BLaER1 treated with 17β-estradiol and CSF1 and Interleukin-3, amounts not matched to agents 10 nM and 100 nM (cell line): Measurements from ENCODE around the gene ZEB1.

ENCODE experiments used
- H3K27ac ChIP-seq, 11 experiments: shearing (Covaris generic); formaldehyde crosslinking; 2 replicates each; pipeline ENCODE4 v1.8.1; 2022
- H3K27me3 ChIP-seq, 11 experiments: shearing (Covaris generic); formaldehyde crosslinking; 2 replicates each; pipeline ENCODE4 v1.8.1; 2022
- H3K36me3 ChIP-seq, 11 experiments: shearing (Covaris generic); formaldehyde crosslinking; 2 replicates each; pipeline ENCODE4 v1.8.1; 2022
- H3K4me1 ChIP-seq, 10 experiments: shearing (Covaris generic); formaldehyde crosslinking; 2 replicates each; pipeline ENCODE4 v1.8.1; 2022
- H3K4me2 ChIP-seq, 11 experiments: shearing (Covaris generic); formaldehyde crosslinking; 2 replicates each; pipeline ENCODE4 v1.8.1; 2022
- H3K4me3 ChIP-seq, 10 experiments: shearing (Covaris generic); formaldehyde crosslinking; 2 replicates each; pipeline ENCODE4 v1.8.1; 2022
- H3K9ac ChIP-seq, 11 experiments: shearing (Covaris generic); formaldehyde crosslinking; 2 replicates each; pipeline ENCODE4 v1.8.1; 2022
- H3K9me3 ChIP-seq, 11 experiments: shearing (Covaris generic); formaldehyde crosslinking; replicated peaks in 1 of 11; 2 replicates each; pipeline ENCODE4 v1.8.1; 2022
- H4K20me1 ChIP-seq, 11 experiments: shearing (Covaris generic); formaldehyde crosslinking; 2 replicates each; pipeline ENCODE4 v1.8.1; 2022
- Cebpa-rat ChIP-seq, 11 experiments: shearing (Covaris generic); IDR thresholded peaks; 2 replicates each; pipeline ENCODE4 v1.8.1; 2022

Gene ZEB1

GRCh38 chr10:31322647-31323046, 3.6 kb downstream of the ZEB1 start:
- H3K27me3 ChIP-seq = peaks cover 46 to 65% (median 53%) of the 10 kb centered on the region in 11 experiments
- no peak for TF ChIP-seq Cebpa-rat (IDR thresholded peaks at IDR 0.05)
- H3K27ac ChIP-seq = no peak overlapping the region
- H3K4me3 ChIP-seq = no peak overlapping the region
- H3K9me3 ChIP-seq = no peaks in the 10 kb centered on the region
- peaks cover 11 to 26% (median 18%) of the 10 kb centered on the region in 10 experiments; a peak in 17 of 20 replicates for H3K4me1 ChIP-seq
- H3K36me3 ChIP-seq = no peaks in the 10 kb centered on the region
- peaks cover 0 to 43% (median 0%) of the 10 kb centered on the region in 11 experiments; a peak in 9 of 22 replicates for H4K20me1 ChIP-seq
- H3K4me2 ChIP-seq = no peak overlapping the region
- no peak overlapping the region for H3K9ac ChIP-seq

- no peaks in the 10 kb centered on the region for H3K36me3 ChIP-seq
- TF ChIP-seq Cebpa-rat (IDR thresholded peaks at IDR 0.05) = no peak
- H3K4me3 ChIP-seq = no peak overlapping the region
- H3K9me3 ChIP-seq = no peaks in the 10 kb centered on the region
- H3K27ac ChIP-seq = no peak overlapping the region
- H3K27me3 ChIP-seq = no peaks in the 10 kb centered on the region
- no peaks in the 10 kb centered on the region for H3K4me1 ChIP-seq
- no peaks in the 10 kb centered on the region for H4K20me1 ChIP-seq
- no peak overlapping the region for H3K9ac ChIP-seq
- H3K4me2 ChIP-seq = no peak overlapping the region
Observed at GRCh38 chr10:31340343-31340742, 21.3 kb downstream of the ZEB1 start.

GRCh38 chr10:31341552-31341951, 22.5 kb downstream of the ZEB1 start:
- H3K9ac ChIP-seq = no peak overlapping the region
- no peak overlapping the region for H3K4me2 ChIP-seq
- H3K4me1 ChIP-seq = no peaks in the 10 kb centered on the region
- no peaks in the 10 kb centered on the region for H3K9me3 ChIP-seq
- no peaks in the 10 kb centered on the region for H3K36me3 ChIP-seq
- no peak for TF ChIP-seq Cebpa-rat (IDR thresholded peaks at IDR 0.05)
- no peaks in the 10 kb centered on the region for H4K20me1 ChIP-seq
- H3K4me3 ChIP-seq = no peak overlapping the region
- H3K27ac ChIP-seq = no peak overlapping the region
- no peaks in the 10 kb centered on the region for H3K27me3 ChIP-seq

GRCh38 chr10:31343009-31343408, 24.0 kb downstream of the ZEB1 start:
- no peaks in the 10 kb centered on the region for H3K9me3 ChIP-seq
- H3K27ac ChIP-seq = no peak overlapping the region
- TF ChIP-seq Cebpa-rat (IDR thresholded peaks at IDR 0.05) = no peak
- no peak overlapping the region for H3K9ac ChIP-seq
- no peak overlapping the region for H3K4me2 ChIP-seq
- no peaks in the 10 kb centered on the region for H3K27me3 ChIP-seq
- no peaks in the 10 kb centered on the region for H3K4me1 ChIP-seq
- no peaks in the 10 kb centered on the region for H4K20me1 ChIP-seq
- H3K4me3 ChIP-seq = no peak overlapping the region
- H3K36me3 ChIP-seq = no peaks in the 10 kb centered on the region

- H4K20me1 ChIP-seq = no peaks in the 10 kb centered on the region
- no peak overlapping the region for H3K4me2 ChIP-seq
- H3K4me3 ChIP-seq = no peak overlapping the region
- H3K9ac ChIP-seq = no peak overlapping the region
- no peaks in the 10 kb centered on the region for H3K4me1 ChIP-seq
- no peak overlapping the region for H3K27ac ChIP-seq
- H3K36me3 ChIP-seq = no peaks in the 10 kb centered on the region
- TF ChIP-seq Cebpa-rat (IDR thresholded peaks at IDR 0.05) = no peak
- H3K9me3 ChIP-seq = no peaks in the 10 kb centered on the region
- H3K27me3 ChIP-seq = no peaks in the 10 kb centered on the region
Observed at GRCh38 chr10:31343551-31343950, 24.5 kb downstream of the ZEB1 start.

GRCh38 chr10:31345886-31346285, 26.9 kb downstream of the ZEB1 start:
- H3K4me2 ChIP-seq = no peak overlapping the region
- H3K9ac ChIP-seq = no peak overlapping the region
- no peaks in the 10 kb centered on the region for H3K27me3 ChIP-seq
- H3K27ac ChIP-seq = no peak overlapping the region
- H3K36me3 ChIP-seq = no peaks in the 10 kb centered on the region
- no peak overlapping the region for H3K4me3 ChIP-seq
- no peaks in the 10 kb centered on the region for H3K9me3 ChIP-seq
- no peaks in the 10 kb centered on the region for H4K20me1 ChIP-seq
- TF ChIP-seq Cebpa-rat (IDR thresholded peaks at IDR 0.05) = no peak
- no peaks in the 10 kb centered on the region for H3K4me1 ChIP-seq

- Histone ChIP-seq H3K9ac (no peak overlapping the region), H3K27ac (no peak overlapping the region), H3K9me3 (no peaks in the 10 kb centered on the region), H3K36me3 (no peaks in the 10 kb centered on the region), H3K4me1 (no peaks in the 10 kb centered on the region), H3K4me3 (no peak overlapping the region), H3K27me3 (no peaks in the 10 kb centered on the region), H3K4me2 (no peak overlapping the region), H4K20me1 (no peaks in the 10 kb centered on the region)
- TF ChIP-seq Cebpa-rat (IDR thresholded peaks at IDR 0.05) = no peak
Observed at GRCh38 chr10:31346953-31347352, 27.9 kb downstream of the ZEB1 start.

- H3K4me1 ChIP-seq = no peaks in the 10 kb centered on the region
- H4K20me1 ChIP-seq = no peaks in the 10 kb centered on the region
- H3K4me2 ChIP-seq = no peak overlapping the region
- no peak overlapping the region for H3K4me3 ChIP-seq
- H3K36me3 ChIP-seq = no peaks in the 10 kb centered on the region
- H3K9ac ChIP-seq = no peak overlapping the region
- no peak for TF ChIP-seq Cebpa-rat (IDR thresholded peaks at IDR 0.05)
- H3K27ac ChIP-seq = no peak overlapping the region
- H3K27me3 ChIP-seq = no peaks in the 10 kb centered on the region
- H3K9me3 ChIP-seq = no peaks in the 10 kb centered on the region
Observed at GRCh38 chr10:31347705-31348104, 28.7 kb downstream of the ZEB1 start.

GRCh38 chr10:31350891-31351290, 31.9 kb downstream of the ZEB1 start:
- Histone ChIP-seq H4K20me1 (no peaks in the 10 kb centered on the region), H3K9ac (no peak overlapping the region), H3K27ac (no peak overlapping the region), H3K9me3 (no peaks in the 10 kb centered on the region), H3K4me1 (no peaks in the 10 kb centered on the region), H3K27me3 (no peaks in the 10 kb centered on the region), H3K4me3 (no peak overlapping the region), H3K4me2 (no peak overlapping the region), H3K36me3 (no peaks in the 10 kb centered on the region)
- TF ChIP-seq Cebpa-rat (IDR thresholded peaks at IDR 0.05) = no peak

- Histone ChIP-seq H3K27me3 (no peaks in the 10 kb centered on the region), H3K36me3 (no peaks in the 10 kb centered on the region), H3K9ac (no peak overlapping the region), H3K9me3 (no peaks in the 10 kb centered on the region), H3K4me3 (no peak overlapping the region), H3K4me2 (no peak overlapping the region), H4K20me1 (no peaks in the 10 kb centered on the region), H3K27ac (no peak overlapping the region), H3K4me1 (no peaks in the 10 kb centered on the region)
- TF ChIP-seq Cebpa-rat (IDR thresholded peaks at IDR 0.05) = no peak
Observed at GRCh38 chr10:31352436-31353226, 33.6 kb downstream of the ZEB1 start.
